NCI-H2196 (cell line): ENCODE results near the gene DNMT3L.

Experiments
- DNase-seq: peaks from one replicate; lab custom pipeline; 2025; ENCODE audit not compliant: unreplicated experiment; lab: John Stamatoyannopoulos, UW

DNMT3L gene

DNA sequence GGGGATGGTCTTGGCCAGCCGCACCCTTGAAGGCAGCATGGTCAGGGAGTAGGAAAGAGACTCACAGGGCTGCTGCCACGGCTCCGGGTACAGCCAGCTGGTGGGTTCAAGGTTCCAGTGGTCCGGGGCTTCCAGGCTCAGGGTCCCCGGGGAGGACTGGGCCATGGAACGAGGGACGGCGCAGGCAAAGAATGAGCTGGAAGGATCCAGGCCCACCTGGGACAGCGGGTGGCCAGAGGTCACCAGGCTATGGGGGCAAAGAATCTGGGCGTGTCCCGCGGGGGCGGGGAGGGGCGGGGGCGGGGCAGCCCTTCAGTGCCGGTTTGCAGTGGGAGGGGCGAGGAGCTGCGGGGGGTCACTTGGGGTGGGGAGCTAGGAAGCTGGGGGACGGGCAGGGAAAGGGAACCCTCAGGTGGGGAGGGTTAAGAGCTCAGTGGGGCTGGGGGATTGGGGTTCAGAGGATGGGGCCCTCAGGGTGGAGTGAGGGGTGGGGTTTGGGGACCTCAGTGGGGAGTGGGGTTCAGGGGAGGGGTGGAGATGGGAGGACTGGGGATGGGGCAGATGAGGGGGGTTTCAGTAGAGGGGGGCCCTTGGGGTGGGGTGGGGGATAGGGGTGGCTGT lies at the start of gene DNMT3L:
DNMT3L (minus strand) TSS at position 223 of the 621 bp plus-strand sequence. CDS start 638 bp downstream, outside the sequence.
- no peak for DNase-seq

DNA sequence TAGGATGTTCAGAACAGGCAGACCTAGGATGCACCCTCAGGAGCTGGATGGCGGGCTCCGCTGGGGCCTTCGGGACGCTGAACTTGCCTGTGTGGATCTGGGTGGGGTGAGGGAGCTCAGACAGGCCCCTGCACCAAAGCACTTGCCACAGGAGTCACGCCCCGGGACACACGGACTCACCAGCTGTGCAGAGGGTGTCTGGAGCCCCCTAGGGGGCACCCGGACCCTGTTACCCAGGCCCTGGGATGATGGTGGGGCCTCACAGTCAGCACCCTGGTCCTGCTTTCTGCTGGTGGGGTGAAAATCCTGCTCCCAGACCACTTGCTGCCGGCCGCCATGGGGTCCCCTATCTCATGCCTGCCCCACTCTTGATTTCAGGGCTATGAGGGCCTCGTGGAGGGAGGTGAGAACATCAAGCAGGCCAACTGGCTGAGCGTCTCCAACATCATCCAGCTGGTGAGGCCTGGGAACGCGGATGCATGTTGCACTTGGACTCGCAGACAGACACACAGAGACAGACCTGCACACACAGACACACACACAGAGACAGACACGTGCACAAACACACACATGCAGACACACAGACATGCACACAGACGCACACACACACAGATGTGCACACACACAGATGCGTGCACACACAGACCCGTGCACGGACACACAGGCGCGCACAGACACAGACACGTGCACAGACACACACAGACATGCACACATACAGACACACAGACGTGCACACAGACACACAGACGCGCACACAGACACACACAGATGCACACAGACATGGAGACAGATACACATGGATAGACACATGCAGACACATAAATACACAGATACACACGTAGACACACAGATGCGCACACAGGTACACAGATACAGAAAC lies 49.2 kb upstream of the DNMT3L start:
- no peak for DNase-seq

DNA sequence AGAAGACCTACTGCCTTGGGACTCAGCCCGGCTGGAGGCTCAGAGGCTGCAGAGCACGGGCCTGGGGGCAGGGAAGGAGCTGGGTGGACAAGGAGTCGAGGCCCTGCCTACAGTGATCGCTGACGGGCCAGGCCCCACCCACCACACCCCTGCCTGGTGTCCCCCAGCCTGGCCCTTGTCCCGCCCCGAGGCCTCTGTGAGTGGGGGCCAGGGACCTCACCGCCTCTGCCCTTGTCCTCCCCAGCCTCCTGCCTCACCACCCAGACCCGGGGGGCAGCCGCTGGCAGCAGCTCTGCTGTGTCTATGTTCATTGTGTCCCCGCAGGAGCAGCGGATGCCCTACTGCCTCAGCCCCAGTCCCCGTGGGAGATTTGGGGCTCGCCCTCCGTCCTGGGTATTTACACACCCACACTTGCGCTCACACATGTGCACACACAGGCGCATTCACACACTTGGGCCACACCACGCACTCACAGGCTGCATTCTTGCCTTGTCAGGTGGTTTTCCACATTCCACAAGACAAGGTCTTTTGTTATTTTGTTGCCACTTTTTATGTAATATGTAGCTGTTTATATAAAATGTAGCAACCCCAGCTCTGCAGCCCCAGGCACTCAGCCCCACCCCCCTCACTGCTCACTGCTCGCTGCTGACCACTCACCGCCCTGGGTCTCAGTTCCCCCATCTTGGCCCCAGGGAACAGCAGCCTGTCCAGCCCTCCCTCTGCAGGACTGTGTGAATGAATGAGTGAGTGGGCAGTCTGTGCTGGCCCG lies 45.4 kb upstream of the DNMT3L start:
- no peak for DNase-seq

DNA sequence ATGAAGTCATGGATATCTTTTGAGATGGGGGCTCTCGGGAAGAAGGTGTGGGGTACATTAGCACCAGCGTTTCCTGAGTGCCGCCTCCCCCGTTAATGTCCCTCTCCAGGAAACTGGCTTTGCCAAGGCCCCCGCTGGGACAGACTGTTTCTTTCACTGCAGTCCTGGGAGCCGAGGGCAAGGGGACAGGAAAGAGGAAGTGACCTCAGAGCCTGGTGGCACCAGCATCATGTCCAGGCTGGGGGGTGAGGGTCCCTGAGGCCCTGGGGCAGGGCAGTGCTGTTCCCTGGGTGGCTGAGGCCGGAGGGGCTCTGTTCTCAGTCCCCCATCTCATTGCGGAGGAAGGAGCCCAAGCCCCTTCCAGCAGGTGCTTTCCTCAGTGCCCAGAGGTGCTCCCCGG lies 44.0 kb upstream of the DNMT3L start:
- DNase-seq, result no peak

DNA sequence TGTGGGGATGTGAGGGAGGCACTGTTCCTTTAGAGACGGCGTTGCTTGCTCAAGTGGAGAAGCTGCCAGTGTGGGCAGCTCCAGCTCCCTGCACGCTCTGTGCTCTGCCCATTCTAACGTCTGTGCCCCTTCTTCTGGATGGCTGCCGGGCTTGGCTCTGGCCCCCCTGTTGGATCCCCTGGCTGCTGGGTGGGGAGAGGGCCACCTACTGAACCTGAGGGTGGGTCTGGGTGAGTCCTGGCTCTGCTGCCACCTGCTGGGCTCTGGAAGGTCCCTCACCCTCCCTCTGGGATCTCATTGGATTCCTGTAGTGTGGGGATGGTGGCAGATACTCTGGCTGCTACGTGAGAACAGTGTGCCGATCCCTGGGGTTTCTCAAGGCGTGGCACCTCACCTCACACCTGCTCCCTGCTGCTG lies 43.2 kb upstream of the DNMT3L start:
- DNase-seq, result peak; percentile 42

DNA sequence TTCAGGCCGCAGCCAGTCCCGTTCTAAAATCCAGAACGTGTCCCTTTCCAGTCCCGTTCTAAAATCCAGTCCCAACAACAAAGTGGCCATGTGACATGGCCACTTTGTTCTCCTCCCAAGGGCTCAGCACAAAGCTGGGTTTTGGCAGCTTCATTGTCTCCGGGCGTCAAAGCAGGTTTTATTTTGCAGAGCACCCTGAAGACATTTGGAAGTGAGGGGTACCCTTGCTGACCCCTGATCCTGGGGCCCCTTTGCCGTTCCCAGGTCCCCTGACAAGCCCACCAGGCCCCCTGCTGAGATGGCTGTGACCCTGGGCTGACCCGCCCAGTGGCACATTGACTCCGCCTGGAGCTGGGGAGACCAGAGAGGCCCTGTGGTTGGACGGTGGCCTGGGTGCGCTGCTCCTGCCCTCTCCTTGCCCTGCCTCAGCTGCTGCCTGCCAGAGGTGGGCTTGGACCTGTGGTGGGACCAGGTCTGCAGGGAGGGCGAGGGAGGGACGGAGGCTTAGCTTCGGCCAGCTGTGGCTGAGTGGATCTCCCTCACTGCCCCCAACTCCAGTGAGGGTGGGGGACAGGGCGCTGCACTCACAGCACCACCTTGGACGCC lies 42.4 kb upstream of the DNMT3L start:
- no peak for DNase-seq

DNA sequence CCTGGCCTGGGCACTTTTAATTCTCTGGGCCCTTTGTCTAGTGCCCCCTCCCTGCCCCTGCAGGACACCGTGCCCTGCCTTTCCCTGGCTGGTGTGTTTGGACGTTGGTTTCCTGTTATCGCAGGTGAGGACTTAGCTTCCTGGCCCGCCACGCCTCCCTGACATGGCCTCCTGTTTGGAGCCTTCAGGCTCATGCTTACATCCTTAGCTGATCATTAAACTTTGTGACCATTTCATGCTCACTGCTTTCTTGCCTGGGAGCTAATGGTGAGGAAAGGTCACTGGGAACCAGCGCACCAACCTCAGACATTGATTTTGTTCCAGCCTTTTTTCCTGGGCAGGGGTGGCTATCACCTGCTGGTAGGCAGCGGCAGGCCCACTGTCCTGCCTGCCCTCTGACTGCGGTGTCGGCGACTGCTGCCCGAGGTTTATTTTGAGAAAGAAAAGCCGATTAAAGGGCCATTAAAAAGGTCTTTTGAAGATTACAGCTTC lies 41.8 kb upstream of the DNMT3L start:
- DNase-seq, result no peak

DNA sequence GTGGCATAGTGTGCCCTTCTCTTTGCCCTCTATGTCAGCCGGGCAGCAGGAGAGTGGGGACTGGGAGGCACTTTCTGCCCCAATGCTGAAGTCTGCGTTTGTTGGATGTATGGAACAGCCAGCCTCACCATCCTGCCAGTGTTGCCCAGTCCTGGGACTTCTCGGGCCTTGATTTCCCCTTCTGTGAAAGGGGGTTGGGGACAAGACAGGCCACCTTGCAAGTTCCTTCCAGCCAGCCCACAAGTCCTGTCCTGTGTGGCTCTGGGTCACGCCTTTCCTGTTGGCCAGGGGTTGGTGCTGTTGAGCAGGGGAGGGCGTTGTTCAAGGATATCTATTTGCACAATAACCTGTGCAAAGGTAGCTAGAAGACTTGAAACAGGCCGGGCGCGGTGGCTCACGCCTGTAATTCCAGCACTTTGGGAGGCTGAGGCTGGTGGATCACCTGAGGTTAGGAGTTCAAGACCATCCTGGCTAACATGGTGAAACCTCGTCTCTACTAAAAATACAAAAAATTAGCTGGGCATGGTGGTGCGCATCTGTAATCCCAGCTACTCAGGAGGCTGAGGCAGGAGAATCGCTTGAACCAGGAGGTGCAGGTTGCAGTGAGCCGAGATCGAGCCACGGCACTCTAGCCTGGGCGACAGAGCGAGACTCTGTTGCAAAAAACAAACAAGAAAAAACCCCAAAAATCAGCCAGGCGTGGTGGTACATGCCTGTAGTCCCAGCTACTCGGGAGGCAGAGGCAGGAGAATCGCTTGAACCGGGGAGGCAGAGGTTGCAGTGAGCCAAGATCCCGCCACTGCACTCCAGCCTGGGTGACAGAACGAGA lies 41.1 kb upstream of the DNMT3L start:
- DNase-seq, result peak; percentile 26

DNA sequence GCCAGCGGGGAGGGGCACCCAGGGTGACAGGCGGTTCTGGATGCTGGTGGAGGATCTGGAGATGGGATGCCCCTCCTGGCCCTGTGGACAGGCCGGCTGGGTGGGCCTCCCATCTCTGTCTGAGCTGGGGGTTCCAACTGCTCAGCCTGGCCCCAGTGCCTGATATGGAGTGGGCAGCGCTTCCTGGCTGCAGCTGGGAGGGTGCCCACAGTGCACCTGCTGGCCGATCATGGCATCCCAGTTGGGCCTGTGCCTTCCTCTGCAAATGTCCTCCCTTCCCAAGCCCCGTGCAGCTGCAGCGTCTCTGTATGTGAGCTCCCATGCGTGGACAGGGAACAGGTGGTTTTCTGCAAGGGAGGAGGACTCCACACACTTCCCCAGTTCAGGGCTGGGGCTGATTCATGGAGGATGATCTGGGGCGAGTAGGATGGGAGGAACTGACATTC lies 40.3 kb upstream of the DNMT3L start:
- peak; percentile 48 for DNase-seq

DNA sequence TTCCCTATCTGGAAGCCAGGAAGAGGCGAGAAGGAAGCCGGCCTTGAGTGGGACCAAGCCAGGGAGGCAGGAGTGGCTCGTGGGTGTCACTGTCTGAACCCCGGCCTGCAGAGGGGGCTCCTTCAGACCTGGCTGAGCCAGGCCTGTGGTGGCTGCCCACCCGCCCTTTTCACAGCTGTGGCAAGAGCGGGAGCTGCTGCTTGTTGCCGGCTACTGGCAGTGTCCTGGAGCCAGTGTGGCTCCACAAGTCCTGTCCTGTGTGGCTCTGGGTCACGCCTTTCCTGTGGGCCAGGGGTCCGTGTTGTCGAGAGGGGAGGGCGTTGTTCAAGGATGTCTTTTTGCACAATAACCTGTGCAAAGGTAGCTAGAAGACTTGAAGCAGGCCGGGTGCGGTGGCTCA lies 39.4 kb upstream of the DNMT3L start:
- no peak for DNase-seq

DNA sequence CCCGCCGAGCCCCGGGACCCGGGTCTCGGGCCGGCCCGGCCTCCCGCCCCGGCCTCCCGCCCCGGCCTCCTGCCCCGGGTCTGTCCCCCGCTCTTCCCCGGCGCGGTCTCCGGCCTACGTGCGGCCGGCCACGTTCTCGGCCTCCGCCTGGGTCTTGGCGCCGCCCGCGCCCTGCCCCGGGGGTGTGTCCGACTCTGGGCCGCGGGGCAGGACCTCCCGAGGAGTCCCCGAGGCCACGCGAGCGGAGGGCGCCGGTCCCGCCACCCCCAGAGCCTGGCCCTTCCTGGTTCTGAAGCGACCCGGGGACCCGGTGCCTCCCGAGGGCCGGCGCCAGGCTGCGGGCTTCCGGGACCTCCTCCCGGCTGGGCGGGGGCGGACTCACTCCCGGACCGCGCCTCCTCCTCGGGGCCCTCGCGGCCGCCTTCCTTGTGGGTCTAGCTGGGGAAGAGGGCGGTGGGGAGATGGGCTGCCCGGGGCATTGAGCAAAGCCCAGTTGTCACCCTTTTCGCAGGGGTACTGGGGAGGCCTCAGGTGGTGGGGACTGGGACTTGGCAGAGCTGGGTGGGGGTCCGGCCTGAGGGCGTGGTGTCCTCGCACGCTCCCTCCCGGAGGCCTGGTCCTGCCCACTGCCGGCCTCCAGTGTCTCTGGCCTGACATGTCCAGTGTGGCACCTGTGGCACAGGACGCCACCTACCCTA lies 38.7 kb upstream of the DNMT3L start:
- peak; percentile 45 for DNase-seq

DNA sequence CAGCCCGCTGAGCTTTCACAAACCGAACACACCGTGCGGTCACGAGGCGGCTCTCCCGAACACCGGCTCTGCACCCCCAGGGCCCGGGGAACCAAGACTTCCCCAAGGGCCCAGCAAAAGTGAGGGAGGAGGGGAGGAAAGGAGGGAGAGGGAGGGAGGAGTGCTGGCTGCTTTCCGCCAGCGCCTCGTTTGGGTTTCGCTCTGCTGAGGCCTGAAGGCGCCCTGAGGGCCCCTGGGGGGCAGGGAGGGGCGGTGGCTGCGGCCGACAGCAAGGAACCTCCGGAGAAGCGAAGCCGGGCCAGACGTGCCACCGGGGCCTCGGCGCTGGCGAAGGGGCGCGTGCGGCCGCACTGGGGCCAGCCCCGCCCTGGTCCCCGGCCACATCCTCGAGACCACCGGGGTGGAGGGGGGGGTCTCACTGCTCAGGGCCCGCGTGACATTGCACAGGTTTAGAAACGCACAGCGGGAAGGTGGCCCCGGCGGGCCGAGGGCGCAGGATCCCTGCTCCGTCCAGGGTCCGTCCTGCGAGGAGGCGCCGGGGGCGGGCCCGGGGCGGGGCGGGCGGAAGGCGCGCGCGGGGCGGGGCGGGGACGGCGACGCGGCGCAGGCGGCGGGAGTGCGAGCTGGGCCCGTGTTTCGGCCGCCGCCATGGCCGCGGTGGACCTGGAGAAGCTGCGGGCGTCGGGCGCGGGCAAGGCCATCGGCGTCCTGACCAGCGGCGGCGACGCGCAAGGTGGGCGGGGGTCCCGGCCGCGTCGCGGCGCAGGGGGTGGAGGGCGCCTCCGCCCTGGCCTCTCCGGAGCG lies 38.0 kb upstream of the DNMT3L start, which contains the start of gene PFKL:
PFKL (plus strand) TSS at position 596 of the 804 bp plus-strand sequence; CDS start at position 649, 53 bp downstream.
- DNase-seq, result peak; percentile 68

DNA sequence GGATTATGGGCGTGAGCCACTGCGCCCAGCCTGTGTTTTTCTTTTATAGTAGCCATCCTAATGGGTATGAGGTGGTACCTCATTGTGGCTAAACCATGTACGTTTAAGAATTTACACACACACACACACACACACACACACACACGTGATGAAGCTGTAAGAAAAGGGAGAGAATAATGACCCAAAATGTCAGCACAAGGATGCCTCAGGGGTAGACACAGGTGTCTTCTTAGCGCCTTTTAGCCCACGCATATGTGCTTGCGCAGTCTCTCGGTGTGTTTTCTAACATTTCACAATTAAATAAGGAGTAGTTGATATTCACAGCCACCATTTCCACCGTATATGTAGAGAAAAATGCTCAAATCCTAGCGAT lies 37.4 kb upstream of the DNMT3L start:
- no peak for DNase-seq

DNA sequence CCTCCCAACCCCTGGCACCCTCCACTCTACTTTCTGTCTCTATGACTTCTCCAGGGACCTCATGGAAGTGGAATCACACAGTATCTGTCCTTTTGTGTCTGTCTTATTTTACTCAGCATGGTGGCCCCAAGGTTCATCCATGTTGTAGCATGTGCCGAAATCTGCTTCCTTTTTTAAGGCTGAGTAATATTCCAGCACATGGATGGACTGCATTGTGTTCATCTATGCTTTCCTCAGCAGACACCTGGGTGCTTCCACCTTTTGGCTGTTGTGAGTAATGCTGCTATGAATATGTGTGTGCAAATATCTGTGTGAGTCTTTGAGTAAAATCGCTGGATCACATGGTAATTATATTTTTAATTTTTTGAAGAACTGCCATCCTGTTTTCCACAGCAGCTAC lies 36.6 kb upstream of the DNMT3L start:
- DNase-seq, result no peak

DNA sequence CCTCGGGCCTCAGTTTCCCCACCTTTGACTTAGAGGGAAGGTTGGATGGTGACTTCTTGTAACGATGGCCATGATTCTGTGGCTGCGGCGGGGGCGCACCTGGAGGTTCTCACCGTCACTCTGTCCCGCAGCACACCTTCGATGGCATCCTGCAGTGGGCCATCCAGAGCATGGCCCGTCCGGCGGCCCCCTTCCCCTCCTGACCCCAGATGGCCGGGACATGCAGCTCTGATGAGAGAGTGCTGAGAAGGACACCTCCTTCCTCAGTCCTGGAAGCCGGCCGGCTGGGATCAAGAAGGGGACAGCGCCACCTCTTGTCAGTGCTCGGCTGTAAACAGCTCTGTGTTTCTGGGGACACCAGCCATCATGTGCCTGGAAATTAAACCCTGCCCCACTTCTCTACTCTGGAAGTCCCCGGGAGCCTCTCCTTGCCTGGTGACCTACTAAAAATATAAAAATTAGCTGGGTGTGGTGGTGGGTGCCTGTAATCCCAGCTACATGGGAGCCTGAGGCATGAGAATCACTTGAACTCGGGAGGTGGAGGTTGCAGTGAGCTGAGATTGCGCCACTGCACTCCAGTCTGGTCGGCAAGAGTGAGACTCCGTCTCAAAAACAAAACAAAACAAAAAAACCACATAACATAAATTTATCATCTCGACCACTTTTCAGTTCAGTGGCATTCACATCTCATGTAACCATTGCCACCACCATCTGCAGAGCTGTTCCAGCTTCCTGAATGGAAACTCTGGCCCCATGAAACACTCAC lies 36.0 kb upstream of the DNMT3L start:
- peak; percentile 82 for DNase-seq

DNA sequence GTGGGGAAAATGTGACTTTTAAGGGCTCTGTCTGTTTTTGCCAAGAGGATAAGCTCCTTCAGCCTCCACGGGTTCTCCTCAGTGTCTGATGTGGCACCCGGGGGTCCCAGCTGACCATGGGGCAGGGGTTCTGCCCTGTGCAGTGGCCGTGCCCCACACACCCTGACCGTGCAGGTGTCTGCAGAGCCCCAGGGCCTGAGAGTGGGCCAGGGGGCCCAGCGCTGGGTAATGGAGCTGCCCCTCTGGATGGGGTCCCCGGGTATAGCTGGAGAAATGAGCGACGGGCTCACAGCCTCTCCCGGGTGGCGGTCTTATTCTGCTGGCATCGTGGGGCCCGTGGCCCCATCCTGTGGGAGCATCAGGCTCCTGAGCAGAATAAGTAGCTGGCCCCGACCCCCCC lies 35.2 kb upstream of the DNMT3L start:
- DNase-seq, result no peak

DNA sequence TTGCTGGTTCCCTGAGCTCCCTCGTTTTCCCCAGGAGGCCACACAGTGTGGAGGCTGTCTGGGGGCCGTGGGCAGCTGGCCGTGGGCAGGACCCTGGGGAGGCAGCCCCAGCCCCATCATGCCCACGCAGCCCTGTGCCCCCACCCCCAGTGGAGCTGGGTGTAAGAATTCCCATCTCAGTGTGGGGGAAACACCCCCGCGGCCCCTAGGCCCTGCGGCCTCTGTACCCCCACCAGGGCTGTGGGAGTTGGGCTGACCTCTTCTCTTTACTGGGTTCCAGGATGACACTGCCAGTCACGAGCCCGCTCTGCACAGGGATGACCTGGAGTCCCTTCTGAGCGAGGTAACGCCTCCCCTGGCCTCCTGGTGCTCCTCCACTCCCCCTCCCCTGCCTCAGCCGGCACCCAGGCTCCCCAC lies 34.4 kb upstream of the DNMT3L start:
- no peak for DNase-seq

DNA sequence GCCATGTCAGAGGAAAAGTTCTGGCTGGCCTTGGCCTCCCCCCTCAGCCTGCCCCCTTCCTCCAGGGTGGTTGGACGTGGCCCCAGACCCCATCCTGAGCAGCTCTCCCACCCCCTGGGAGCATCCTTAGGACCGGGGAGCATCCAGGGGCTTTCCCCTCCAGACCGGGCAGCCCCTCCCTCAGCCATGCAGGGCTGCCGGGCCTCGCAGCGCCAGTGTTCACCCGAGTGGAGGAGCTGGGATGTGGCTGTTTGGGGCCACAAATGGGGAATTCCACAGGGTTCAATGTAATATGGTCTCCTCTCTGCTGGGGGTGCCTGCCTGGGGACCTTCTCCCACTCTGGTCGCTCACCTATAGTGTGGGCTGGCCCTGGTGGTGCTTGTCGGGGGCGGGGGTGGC lies 33.9 kb upstream of the DNMT3L start:
- DNase-seq, result no peak
